Trophoblast cell (in vitro differentiated cells and primary cell): Measurements from ENCODE around the gene CEP89.
"Not testable (repeated sequence)": the region's sequence is repeated elsewhere in the genome, so short reads cannot be mapped to it uniquely, and the experiment has no call there.

Source experiments
- DNase-seq, 2 donors: peaks; one replicate each; pipeline ENCODE4 v3.0.0-alpha.2; 2016
- H2AFZ ChIP-seq: 2 replicates; pipeline ENCODE4 v1.6.1; 2013; ENCODE audit warnings: low read length, moderate library complexity, mild to moderate bottlenecking; ENCODE audit not compliant: insufficient read depth, poor library complexity
- H2AK5ac ChIP-seq: 2 replicates; pipeline ENCODE4 v1.6.1; 2013; ENCODE audit warnings: mild to moderate bottlenecking, low read length
- H2BK120ac ChIP-seq: 2 replicates; pipeline ENCODE4 v1.6.1; 2013; ENCODE audit warnings: low read length, mild to moderate bottlenecking, moderate library complexity; ENCODE audit not compliant: insufficient read depth, poor library complexity
- H2BK12ac ChIP-seq: 2 replicates; pipeline ENCODE4 v1.6.1; 2013; ENCODE audit warnings: mild to moderate bottlenecking, low read length, moderate library complexity
- H2BK5ac ChIP-seq: 2 replicates; pipeline ENCODE4 v1.6.1; 2013; ENCODE audit warnings: low read length, low read depth, moderate library complexity, mild to moderate bottlenecking; ENCODE audit not compliant: poor library complexity
- H3K14ac ChIP-seq: 2 replicates; pipeline ENCODE4 v1.6.1; 2013; ENCODE audit warnings: mild to moderate bottlenecking, low read length
- H3K18ac ChIP-seq: 2 replicates; pipeline ENCODE4 v1.6.1; 2013; ENCODE audit warnings: mild to moderate bottlenecking, low read length
- H3K23ac ChIP-seq: 2 replicates; pipeline ENCODE4 v1.6.1; 2013; ENCODE audit warnings: low read length
- H3K27ac ChIP-seq: 2 replicates; pipeline ENCODE4 v1.5.1; 2013; ENCODE audit warnings: low read depth, mild to moderate bottlenecking, inconsistent platforms, low read length, moderate library complexity
- H3K27me3 ChIP-seq: 2 replicates; pipeline ENCODE4 v1.6.1; 2013; ENCODE audit warnings: inconsistent platforms, mild to moderate bottlenecking, low read length, moderate library complexity; ENCODE audit not compliant: insufficient read depth
- H3K36me3 ChIP-seq, 2 experiments: 1 replicate in 1 of 2; 2 replicates in 1 of 2; pipeline ENCODE4 v1.6.1; 2013; ENCODE audit warnings: low read length in 2 of 2, mild to moderate bottlenecking in 2 of 2, moderate library complexity in 1 of 2; ENCODE audit not compliant: insufficient read depth in 2 of 2, control insufficient read depth in 1 of 2
- H3K4ac ChIP-seq: 2 replicates; pipeline ENCODE4 v1.6.1; 2013; ENCODE audit warnings: low read depth, mild to moderate bottlenecking, low read length, moderate library complexity
- H3K4me1 ChIP-seq, 2 experiments: 1 replicate in 1 of 2; 2 replicates in 1 of 2; pipeline ENCODE4 v1.6.1; 2013; ENCODE audit warnings: low read length in 2 of 2, mild to moderate bottlenecking in 2 of 2, moderate library complexity in 1 of 2; ENCODE audit not compliant: insufficient read depth in 2 of 2, control insufficient read depth in 1 of 2
- H3K4me2 ChIP-seq: 2 replicates; pipeline ENCODE4 v1.6.1; 2013; ENCODE audit warnings: inconsistent platforms, mild to moderate bottlenecking, low read length, moderate library complexity
- H3K4me3 ChIP-seq: 2 replicates; pipeline ENCODE4 v1.5.1; 2013; ENCODE audit warnings: mild to moderate bottlenecking, low read depth, low read length, inconsistent platforms
- H3K79me1 ChIP-seq: one replicate; pipeline ENCODE4 v1.6.1; 2013; ENCODE audit warnings: low read length
- H3K79me2 ChIP-seq: 2 replicates; pipeline ENCODE4 v1.6.1; 2013; ENCODE audit warnings: low read length, mild to moderate bottlenecking; ENCODE audit not compliant: control insufficient read depth, insufficient read depth, poor library complexity
- H3K9ac ChIP-seq: 2 replicates; pipeline ENCODE4 v1.6.1; 2013; ENCODE audit warnings: mild to moderate bottlenecking, low read length
- H3K9me3 ChIP-seq: 2 replicates; pipeline ENCODE4 v1.6.1; 2013; ENCODE audit warnings: low read depth, mild to moderate bottlenecking, control low read depth, inconsistent platforms, low read length; ENCODE audit not compliant: insufficient read depth
- H4K12ac ChIP-seq: 2 replicates; pipeline ENCODE4 v1.6.1; 2013; ENCODE audit warnings: low read depth, mild to moderate bottlenecking, low read length, moderate library complexity
- H4K8ac ChIP-seq: 2 replicates; pipeline ENCODE4 v1.6.1; 2013; ENCODE audit warnings: low read depth, mild to moderate bottlenecking, low read length, moderate library complexity
- H4K91ac ChIP-seq: one replicate; pipeline ENCODE4 v1.6.1; 2013; ENCODE audit warnings: low read depth, mild to moderate bottlenecking, low read length, moderate library complexity
- WGBS: extraction: QIAGEN DNeasy Blood & Tissue Kit; methylation state at CpG from one replicate; pipeline ENCODE4 v1.1.7; 2013; ENCODE audit warnings: missing lambda C conversion rate; ENCODE audit not compliant: insufficient read length, insufficient coverage; ENCODE audit errors: extremely low coverage; 5-methylcytosine and 5-hydroxymethylcytosine counted together

Gene CEP89

DNA sequence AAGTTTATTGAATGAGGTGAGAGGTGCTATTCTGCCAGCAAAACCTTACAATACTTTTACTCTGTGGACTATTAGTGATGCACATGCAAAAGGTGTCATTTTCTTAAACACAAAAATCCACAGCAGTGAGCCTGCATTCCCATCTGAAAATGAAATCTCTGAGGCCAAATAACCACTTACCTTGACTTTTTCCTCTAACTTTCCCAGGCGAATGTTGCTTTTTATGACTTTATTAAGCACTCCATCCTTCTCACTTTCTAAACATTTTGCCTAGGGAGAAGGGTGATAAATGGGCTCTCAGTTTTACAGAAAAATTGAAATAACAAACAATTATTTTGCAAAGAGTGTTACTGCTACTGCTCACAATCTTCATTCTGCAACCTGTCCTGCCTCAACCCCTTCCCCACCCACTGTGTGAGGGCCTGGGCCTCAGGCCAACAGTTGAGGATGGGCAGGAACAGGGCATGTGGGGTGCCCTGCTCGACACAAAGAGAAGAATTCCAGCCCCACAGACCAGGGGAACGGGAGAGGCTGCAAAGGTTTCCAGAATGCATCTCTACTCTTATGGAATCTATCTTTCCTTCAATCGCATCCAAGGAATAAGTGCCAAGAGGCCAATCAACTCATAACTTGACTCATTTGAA is 84.1 kb downstream of the CEP89 start:
- Histone ChIP-seq H3K4me2 (no peak overlapping the region), H3K36me3 (peaks cover 0 to 6% of the 10 kb centered on the region in 2 experiments), H2BK5ac (no peak overlapping the region), H3K4me1 (no peaks in the 10 kb centered on the region), H3K23ac (no peak overlapping the region), H2AK5ac (no peak overlapping the region), H3K79me1 (no peaks in the 10 kb centered on the region), H3K4ac (no peak overlapping the region), H3K79me2 (no peaks in the 10 kb centered on the region), H3K18ac (no peak overlapping the region), H2BK12ac (no peak overlapping the region), H2BK120ac (no peak overlapping the region), H4K91ac (no peak overlapping the region), H3K27me3 (no peaks in the 10 kb centered on the region), H2AFZ (no peak overlapping the region), H4K12ac (no peak overlapping the region), H4K8ac (no peak overlapping the region), H3K4me3 (no peak overlapping the region), H3K27ac (no peak overlapping the region), H3K9ac (no peak overlapping the region), H3K14ac (no peak overlapping the region), H3K9me3 (peaks cover 6% of the 10 kb centered on the region)
- DNase-seq, result no peak
- no CpG with 5 or more reads among the region's 4 CpGs for WGBS

DNA sequence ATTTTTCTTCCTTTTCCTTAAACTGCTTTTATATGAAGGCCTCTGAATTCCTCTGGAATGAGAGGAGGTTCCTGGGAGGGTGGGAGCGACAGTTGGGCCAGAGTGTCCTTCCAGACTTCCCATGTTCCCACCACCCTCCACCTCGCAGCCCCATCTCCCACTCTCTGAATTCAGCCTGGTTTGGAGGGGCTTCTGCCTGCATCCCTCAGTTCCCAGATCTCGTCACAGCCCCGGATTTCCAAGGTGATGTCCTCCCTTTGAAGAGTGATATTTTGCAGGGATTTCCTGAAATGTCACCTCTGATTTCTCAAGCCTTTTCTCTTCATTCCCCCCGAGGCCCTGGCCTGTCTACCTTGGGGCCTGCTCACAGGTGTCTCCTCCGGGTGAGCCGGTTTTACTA is 85.5 kb downstream of the CEP89 start:
- no peak overlapping the region for H3K23ac ChIP-seq
- peaks cover 2 to 8% of the 10 kb centered on the region in 2 experiments for H3K36me3 ChIP-seq
- H4K91ac ChIP-seq, result no peak overlapping the region
- H3K4ac ChIP-seq, result no peak overlapping the region
- H2BK12ac ChIP-seq, result no peak overlapping the region
- H3K18ac ChIP-seq, result no peak overlapping the region
- H3K4me3 ChIP-seq, result no peak overlapping the region
- H3K9ac ChIP-seq, result no peak overlapping the region
- no peak overlapping the region for H2BK120ac ChIP-seq
- H3K9me3 ChIP-seq, result peaks cover 3% of the 10 kb centered on the region
- no peak overlapping the region for H2BK5ac ChIP-seq
- H2AFZ ChIP-seq, result no peak overlapping the region
- no peak overlapping the region for H3K27ac ChIP-seq
- H2AK5ac ChIP-seq, result no peak overlapping the region
- no CpG with 5 or more reads among the region's 7 CpGs for WGBS
- no peak overlapping the region for H4K12ac ChIP-seq
- peak in 1 of 2 donors; percentile 14 for DNase-seq
- H3K79me2 ChIP-seq, result no peaks in the 10 kb centered on the region
- no peak overlapping the region for H3K4me2 ChIP-seq
- no peaks in the 10 kb centered on the region for H3K79me1 ChIP-seq
- no peak overlapping the region for H4K8ac ChIP-seq
- no peaks in the 10 kb centered on the region for H3K4me1 ChIP-seq
- H3K27me3 ChIP-seq, result no peaks in the 10 kb centered on the region
- H3K14ac ChIP-seq, result no peak overlapping the region

DNA sequence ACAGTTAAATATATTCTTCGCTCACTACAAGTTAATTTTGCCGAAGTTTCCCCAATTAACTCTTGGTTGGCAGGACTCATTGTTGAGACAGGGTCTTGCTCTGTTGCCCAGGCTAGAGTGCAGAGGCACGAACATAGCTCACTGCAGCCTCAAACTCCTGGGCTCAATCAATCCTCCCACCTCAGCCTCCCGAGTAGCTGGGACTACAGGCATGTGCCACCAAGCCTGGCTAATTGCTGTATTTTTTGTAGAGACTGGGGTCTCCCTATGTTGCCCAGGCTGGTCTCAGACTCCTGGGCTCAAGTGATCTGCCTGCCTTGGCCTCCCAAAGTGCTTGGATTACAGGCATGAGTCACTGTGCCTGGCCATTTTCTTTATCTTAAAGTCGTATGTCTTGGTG is 86.5 kb downstream of the CEP89 start:
- H4K91ac ChIP-seq, DNase-seq, H3K4me3 ChIP-seq, H3K4me1 ChIP-seq, H2AK5ac ChIP-seq, H3K27ac ChIP-seq, H2BK12ac ChIP-seq, H4K8ac ChIP-seq, H3K79me1 ChIP-seq, H3K36me3 ChIP-seq, H3K9ac ChIP-seq, H4K12ac ChIP-seq, H3K4me2 ChIP-seq, H3K14ac ChIP-seq, H3K4ac ChIP-seq, H3K23ac ChIP-seq, H3K9me3 ChIP-seq, H3K18ac ChIP-seq, H3K27me3 ChIP-seq, H3K79me2 ChIP-seq, H2BK120ac ChIP-seq, H2AFZ ChIP-seq, H2BK5ac ChIP-seq: not testable (repeated sequence)
- WGBS, result no CpG with 5 or more reads among the region's 5 CpGs

DNA sequence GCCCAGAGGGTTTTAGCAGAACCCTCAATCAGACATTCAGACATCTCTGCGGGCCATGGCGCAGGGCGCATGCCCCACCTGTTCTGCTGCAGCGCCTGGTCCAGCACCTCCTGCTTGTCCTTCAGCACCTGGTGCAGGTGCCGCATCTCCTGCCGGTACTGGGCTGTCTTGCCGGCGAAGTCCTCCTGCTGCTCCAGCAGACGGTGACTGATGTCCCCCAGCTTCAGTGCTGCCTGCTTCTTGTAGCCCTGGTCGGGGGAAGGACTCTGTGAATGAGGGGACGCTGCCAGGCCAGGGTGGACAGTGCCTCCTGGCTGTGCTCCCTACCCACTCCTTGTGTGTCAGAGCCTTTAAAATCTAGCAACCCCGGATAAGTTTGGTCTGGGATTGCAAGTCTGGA is 90.0 kb downstream of the CEP89 start:
- peaks cover 3 to 4% of the 10 kb centered on the region in 2 experiments for H3K4me1 ChIP-seq
- no CpG with 5 or more reads among the region's 12 CpGs for WGBS

More for the DNA sequence above, 90.0 kb downstream of the CEP89 start:
- no peak overlapping the region for H4K91ac ChIP-seq
- no peak overlapping the region for H2BK5ac ChIP-seq
- no peak overlapping the region for H4K12ac ChIP-seq
- H3K18ac ChIP-seq, result no peak overlapping the region
- H2BK12ac ChIP-seq, result no peak overlapping the region
- H3K9me3 ChIP-seq, result peaks cover 3% of the 10 kb centered on the region
- no peak overlapping the region for H3K4me2 ChIP-seq
- H3K27me3 ChIP-seq, result no peaks in the 10 kb centered on the region
- no peak for DNase-seq
- H3K79me1 ChIP-seq, result peaks cover 1% of the 10 kb centered on the region
- H3K14ac ChIP-seq, result no peak overlapping the region
- H2BK120ac ChIP-seq, result no peak overlapping the region
- H4K8ac ChIP-seq, result no peak overlapping the region
- H3K4me3 ChIP-seq, result no peak overlapping the region
- H2AK5ac ChIP-seq, result no peak overlapping the region
- H2AFZ ChIP-seq, result no peak overlapping the region
- no peak overlapping the region for H3K27ac ChIP-seq
- no peak overlapping the region for H3K9ac ChIP-seq
- H3K79me2 ChIP-seq, result no peaks in the 10 kb centered on the region
- peaks cover 5 to 7% of the 10 kb centered on the region in 2 experiments for H3K36me3 ChIP-seq
- no peak overlapping the region for H3K4ac ChIP-seq
- no peak overlapping the region for H3K23ac ChIP-seq
